ENCODE data around the gene GNB1L.

GNB1L gene

DNA sequence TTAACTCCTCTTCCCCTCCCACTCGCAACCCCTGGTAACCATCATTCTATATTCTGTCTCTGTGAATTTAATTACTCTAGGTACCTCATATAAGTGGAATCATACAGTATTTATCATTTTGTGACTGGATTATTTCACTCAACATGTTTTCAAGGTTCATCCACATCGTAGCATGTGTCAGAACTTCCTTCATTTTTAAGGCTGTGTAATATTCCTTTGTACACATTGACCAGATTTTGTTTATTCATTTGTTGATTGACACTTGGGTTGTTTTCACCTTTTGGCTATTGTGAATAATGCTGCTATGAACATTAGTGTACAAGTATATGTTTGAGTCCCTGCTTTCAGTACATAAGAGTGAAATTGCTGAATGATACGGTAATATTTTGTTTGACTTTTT lies 2.7 kb upstream of the GNB1L start:
- Histone ChIP-seq H3K9me2 (replicated peaks; ENCODE audit: insufficient read depth, low read length) (no peaks in the 10 kb centered on the region), H3K9ac (ENCODE audit: low read length) (no peak overlapping the region), H3K9me3 (replicated peaks; ENCODE audit: insufficient read depth, low read length) (no peaks in the 10 kb centered on the region), H3K79me2 (ENCODE audit: low read length) (peaks cover 35% of the 10 kb centered on the region), H3K27me3 (replicated peaks; ENCODE audit: insufficient read depth, low read length) (no peaks in the 10 kb centered on the region), H3K27ac (ENCODE audit: low read length) (no peak overlapping the region), H3K36me3 (replicated peaks; ENCODE audit: insufficient read depth, low read length) (no peaks in the 10 kb centered on the region), H3K4me1 (ENCODE audit: low read length) (peaks cover 17% of the 10 kb centered on the region), H2AFZ (ENCODE audit: low read length) (no peak overlapping the region), H3F3A (ENCODE audit: insufficient read depth, low read length) (no peaks in the 10 kb centered on the region; the same call in 1 of the 2 replicates), H3K4me3 (ENCODE audit: low read length) (no peak overlapping the region), H3K4me2 (ENCODE audit: low read depth, low read length) (no peak overlapping the region), H4K20me1 (ENCODE audit: insufficient read depth, low read length) (no peaks in the 10 kb centered on the region)
- no peak for DNase-seq
- TF ChIP-seq EZH2 (optimal IDR thresholded peaks at IDR 0.05; ENCODE audit: low read depth, low read length) (no peak), EZH2phosphoT487 (IDR thresholded peaks at IDR 0.05; ENCODE audit: low read length) (no peak)
- TF ChIP-seq, protein P1, sequence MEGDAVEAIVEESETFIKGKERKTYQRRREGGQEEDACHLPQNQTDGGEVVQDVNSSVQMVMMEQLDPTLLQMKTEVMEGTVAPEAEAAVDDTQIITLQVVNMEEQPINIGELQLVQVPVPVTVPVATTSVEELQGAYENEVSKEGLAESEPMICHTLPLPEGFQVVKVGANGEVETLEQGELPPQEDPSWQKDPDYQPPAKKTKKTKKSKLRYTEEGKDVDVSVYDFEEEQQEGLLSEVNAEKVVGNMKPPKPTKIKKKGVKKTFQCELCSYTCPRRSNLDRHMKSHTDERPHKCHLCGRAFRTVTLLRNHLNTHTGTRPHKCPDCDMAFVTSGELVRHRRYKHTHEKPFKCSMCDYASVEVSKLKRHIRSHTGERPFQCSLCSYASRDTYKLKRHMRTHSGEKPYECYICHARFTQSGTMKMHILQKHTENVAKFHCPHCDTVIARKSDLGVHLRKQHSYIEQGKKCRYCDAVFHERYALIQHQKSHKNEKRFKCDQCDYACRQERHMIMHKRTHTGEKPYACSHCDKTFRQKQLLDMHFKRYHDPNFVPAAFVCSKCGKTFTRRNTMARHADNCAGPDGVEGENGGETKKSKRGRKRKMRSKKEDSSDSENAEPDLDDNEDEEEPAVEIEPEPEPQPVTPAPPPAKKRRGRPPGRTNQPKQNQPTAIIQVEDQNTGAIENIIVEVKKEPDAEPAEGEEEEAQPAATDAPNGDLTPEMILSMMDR (IDR thresholded peaks at IDR 0.05; ENCODE audit: low read length) = no peak

DNA sequence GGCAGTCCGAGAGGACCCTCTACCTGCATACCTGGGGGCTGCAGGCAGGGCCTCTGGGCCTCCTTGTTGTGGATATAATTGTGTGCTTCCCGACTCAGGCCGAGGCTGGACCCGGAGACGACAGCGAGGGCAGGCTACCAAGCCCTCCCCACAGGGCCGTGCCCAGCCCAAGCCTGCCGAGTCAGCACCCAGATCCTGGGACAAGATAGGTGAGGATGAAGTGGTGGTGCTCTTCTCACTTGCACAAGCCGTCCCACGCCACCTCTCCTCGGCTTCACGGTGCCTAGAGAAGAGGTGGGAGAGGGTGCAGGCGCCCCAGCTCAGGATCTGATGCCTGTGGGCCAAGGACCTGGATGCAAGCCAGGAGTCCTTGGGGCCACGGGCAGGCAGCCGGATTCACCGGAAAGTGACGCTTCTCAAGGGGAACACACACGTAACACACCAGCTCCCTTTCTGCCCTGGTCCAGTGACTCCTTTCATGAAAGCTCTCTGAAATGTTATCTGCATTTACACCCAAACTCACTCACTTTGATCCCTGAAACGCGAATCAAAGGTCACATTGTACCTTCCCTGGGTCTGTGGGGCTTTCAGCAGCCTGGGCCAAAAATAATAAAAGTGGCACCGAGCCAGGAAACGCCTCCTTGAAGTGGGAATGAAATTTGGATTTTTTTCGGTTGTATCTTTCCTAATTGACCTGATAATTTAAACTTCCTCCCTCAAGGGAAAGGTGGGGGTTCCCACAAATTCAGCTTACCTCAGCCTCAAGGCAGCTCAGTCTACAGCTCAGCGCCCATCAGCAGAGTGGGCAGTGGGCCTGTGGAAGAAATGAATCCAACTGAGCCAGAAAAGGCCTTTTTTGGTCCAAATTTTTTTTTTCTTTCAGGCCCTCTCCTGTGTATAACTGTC lies 1.1 kb upstream of the GNB1L start:
- peak overlapping the region; percentile 79 for H3K4me2 ChIP-seq (ENCODE audit: low read depth, low read length)
- H3K4me1 ChIP-seq (ENCODE audit: low read length) = peaks cover 23% of the 10 kb centered on the region
- no peaks in the 10 kb centered on the region for H3K9me3 ChIP-seq (replicated peaks; ENCODE audit: insufficient read depth, low read length)
- H4K20me1 ChIP-seq (ENCODE audit: insufficient read depth, low read length) = no peaks in the 10 kb centered on the region
- no peaks in the 10 kb centered on the region for H3K27me3 ChIP-seq (replicated peaks; ENCODE audit: insufficient read depth, low read length)
- H3K4me3 ChIP-seq (ENCODE audit: low read length) = peak overlapping the region; percentile 84
- H2AFZ ChIP-seq (ENCODE audit: low read length) = peak overlapping the region; percentile 73
- no peaks in the 10 kb centered on the region for H3K9me2 ChIP-seq (replicated peaks; ENCODE audit: insufficient read depth, low read length)
- no peaks in the 10 kb centered on the region for H3K36me3 ChIP-seq (replicated peaks; ENCODE audit: insufficient read depth, low read length)
- H3K27ac ChIP-seq (ENCODE audit: low read length) = peak overlapping the region; percentile 65
- H3K9ac ChIP-seq (ENCODE audit: low read length) = peak overlapping the region; percentile 95
- peaks cover 52% of the 10 kb centered on the region for H3K79me2 ChIP-seq (ENCODE audit: low read length)
- peak; percentile 68 for DNase-seq
- TF ChIP-seq EZH2phosphoT487 (IDR thresholded peaks at IDR 0.05; ENCODE audit: low read length) (no peak), EZH2 (optimal IDR thresholded peaks at IDR 0.05; ENCODE audit: low read depth, low read length) (no peak)
- TF ChIP-seq, protein P1 (IDR thresholded peaks at IDR 0.05; ENCODE audit: low read length) = no peak
- H3F3A ChIP-seq (ENCODE audit: insufficient read depth, low read length) = no peaks in the 10 kb centered on the region; the same call in 1 of the 2 replicates

DNA sequence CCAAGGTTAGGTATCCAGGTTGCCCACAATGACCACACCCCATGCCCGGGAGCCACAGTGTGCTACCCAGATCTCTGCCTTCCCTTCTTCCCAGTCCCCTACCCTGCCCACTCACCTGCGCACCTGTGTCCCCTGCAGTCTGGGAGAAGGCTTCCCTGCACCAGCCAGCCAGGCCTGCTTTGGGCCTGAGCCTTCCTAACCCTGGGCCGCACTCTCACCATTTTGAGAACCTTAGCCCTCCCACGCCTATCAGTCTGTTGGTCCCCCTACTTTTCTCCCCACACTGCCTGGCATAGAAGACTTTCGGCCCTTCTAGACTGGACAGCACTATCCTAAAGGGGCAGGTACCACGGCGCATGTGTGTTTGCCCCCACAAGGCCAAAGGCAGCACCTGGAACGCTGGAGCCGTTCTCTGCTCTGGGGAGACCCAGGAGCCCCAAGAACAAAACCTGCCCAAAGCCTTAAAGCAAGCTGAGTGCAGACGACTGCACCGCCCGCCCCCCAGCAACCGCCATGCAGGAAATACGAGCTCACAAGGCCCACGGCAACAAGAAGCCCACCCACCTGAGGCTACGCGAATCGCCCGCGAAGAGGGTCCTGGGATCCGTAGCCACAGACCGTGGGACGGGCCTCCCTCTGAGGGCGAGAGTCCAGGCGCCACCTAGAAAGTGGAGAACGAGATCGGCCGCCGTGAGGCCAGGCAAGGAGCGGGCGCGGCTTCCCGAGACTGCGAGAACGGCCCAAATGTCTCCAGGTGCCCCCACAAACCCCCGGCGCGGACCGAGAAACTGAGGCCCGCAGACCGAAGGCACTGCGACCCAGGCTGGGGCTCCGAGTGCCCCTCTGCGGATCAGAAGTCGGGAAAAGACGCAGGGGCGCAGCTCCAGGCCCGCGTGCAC lies 546 bp downstream of the GNB1L start:
- peaks cover 38% of the 10 kb centered on the region for H3K4me1 ChIP-seq (ENCODE audit: low read length)
- H3K4me3 ChIP-seq (ENCODE audit: low read length) = peak overlapping the region; percentile 84
- H4K20me1 ChIP-seq (ENCODE audit: insufficient read depth, low read length) = no peaks in the 10 kb centered on the region
- no peaks in the 10 kb centered on the region for H3K36me3 ChIP-seq (replicated peaks; ENCODE audit: insufficient read depth, low read length)
- H3F3A ChIP-seq (ENCODE audit: insufficient read depth, low read length) = peaks cover 11% of the 10 kb centered on the region; the same call in 1 of the 2 replicates
- H3K79me2 ChIP-seq (ENCODE audit: low read length) = peaks cover 59% of the 10 kb centered on the region
- H3K9me3 ChIP-seq (replicated peaks; ENCODE audit: insufficient read depth, low read length) = no peaks in the 10 kb centered on the region
- H2AFZ ChIP-seq (ENCODE audit: low read length) = peak overlapping the region; percentile 61
- DNase-seq = peak; percentile 22
- peak overlapping the region; percentile 96 for H3K4me2 ChIP-seq (ENCODE audit: low read depth, low read length)
- no peak for TF ChIP-seq EZH2phosphoT487 (IDR thresholded peaks at IDR 0.05; ENCODE audit: low read length)
- H3K27ac ChIP-seq (ENCODE audit: low read length) = peak overlapping the region; percentile 38; the same call in 1 of the 2 replicates
- H3K9me2 ChIP-seq (replicated peaks; ENCODE audit: insufficient read depth, low read length) = no peaks in the 10 kb centered on the region
- no peaks in the 10 kb centered on the region for H3K27me3 ChIP-seq (replicated peaks; ENCODE audit: insufficient read depth, low read length)
- H3K9ac ChIP-seq (ENCODE audit: low read length) = peak overlapping the region; percentile 95
